HG02642 (cell line): Measurements from ENCODE around the gene CHST5.
A peak's percentile ranks its signal among the peaks of the same experiment; 100 is the strongest.
"Not testable (repeated sequence)": the region's sequence is repeated elsewhere in the genome, so short reads cannot be mapped to it uniquely, and the experiment has no call there.

ENCODE experiments used
- ATAC-seq: cut with Tn5 transposase; IDR thresholded peaks from one replicate; pipeline ENCODE4 v1.9.1; 2021; ENCODE audit warnings: mild to moderate bottlenecking; ENCODE audit not compliant: unreplicated experiment, poor library complexity

Gene CHST5

GRCh38 chr16:75555213-75555706 lies 19.4 kb upstream of the CHST5 start:
- ATAC-seq: peak; percentile 14

DNA sequence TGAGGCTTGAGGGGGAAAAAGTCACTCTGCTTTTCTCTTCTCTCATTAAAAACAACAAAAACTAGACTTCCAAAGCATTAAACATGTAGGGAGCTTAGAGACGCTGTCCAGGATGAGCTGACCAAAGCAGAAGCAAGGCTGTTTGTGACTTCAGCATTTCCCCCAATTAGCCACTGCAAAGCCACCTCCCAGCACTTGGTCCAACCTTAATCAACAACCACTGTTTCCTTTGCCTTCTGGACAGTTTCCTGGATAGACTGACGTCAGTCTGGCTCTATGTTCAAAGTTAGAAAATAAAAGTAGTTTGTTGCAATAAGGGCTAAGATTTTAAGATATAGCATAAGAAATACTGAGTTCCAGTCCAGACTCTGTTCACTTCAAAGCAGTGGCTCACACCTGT lies 17.0 kb upstream of the CHST5 start:
- no peak for ATAC-seq

DNA sequence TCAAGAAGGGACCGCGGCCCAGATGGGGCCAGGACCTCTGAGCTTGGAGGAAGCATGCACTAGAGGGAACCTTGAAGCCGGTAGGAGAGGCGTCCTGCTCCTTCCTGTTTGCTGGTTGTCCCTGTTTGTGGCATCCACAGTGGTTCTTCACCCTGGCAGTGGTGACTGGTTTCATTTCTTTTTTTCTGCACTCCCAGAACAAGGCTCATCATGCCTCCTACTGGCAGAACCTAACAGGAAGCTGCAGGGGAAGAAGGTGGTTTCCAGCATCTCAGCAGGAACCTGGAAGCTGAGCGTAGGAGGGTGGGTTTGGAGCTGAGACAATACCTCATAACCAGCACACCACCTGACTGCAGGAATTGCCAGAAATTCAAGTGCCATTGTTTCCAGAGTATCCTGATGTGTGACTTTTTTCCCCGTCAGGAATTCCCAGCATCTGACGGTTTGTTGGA lies 14.3 kb upstream of the CHST5 start:
- ATAC-seq: peak; percentile 75

GRCh38 chr16:75548456-75548855 lies 12.5 kb upstream of the CHST5 start:
- not testable (repeated sequence) for ATAC-seq

- ATAC-seq: no peak
Observed at GRCh38 chr16:75546293-75546692, 10.4 kb upstream of the CHST5 start.

DNA sequence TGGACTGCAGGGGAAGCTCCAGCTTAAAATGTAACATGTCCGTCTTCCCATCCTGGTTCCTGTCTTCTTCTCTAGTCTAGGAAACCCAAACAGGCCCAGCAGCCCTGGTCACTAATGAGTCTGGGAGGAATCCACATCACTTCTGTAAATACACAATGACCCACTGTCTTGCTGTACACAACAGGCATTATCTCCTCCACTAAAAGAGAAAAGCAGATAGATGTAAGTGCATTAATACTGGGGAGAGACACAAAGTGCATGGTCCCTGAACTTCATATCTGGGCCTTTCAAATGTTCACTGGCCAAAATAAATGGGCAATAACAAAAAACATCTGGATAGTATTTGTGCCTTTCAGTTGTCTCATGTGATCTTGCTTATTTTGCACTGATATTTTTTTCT lies 10.0 kb upstream of the CHST5 start:
- not testable (repeated sequence) for ATAC-seq

GRCh38 chr16:75542462-75542861 lies 6.6 kb upstream of the CHST5 start:
- not testable (repeated sequence) for ATAC-seq

DNA sequence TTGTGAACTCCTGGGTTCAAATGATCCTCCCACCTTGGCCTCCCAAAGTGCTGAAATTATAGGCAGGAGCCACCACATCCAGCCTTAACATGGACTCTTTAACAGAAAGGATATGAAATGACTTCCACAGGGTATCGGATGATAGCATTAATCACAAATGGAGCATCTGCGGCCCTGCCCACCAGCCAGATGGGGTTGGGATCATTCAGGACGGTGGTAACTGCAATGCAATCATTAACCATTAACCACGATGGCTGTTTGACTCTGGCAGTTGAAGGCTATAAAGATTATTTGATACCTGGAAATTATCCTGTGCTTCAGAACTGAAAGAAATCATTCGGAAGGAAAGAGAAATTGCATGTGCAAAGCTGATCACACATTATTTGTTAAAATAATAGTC lies 5.3 kb upstream of the CHST5 start:
- ATAC-seq: no peak

- ATAC-seq: not testable (repeated sequence)
Observed at GRCh38 chr16:75538882-75539565, 3.1 kb upstream of the CHST5 start.

DNA sequence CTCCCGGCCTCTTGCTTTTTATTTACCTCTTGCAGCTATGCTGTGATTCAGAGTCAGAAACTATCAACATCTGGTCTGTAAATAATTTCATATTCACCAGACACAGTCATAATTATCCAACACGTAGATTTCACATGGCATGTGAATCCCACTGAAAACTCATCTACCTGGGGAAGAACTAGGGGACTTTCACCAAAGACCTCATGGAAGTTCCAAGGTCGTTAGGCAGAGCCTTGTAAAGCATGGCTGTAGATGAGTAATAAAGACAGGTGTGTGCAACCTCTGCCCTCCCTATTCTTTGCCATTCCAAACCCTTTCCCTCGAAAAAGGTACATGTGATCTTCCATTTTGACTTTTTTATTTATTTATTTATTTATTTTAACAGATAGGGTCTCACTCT lies 1.9 kb upstream of the CHST5 start:
- ATAC-seq: no peak

DNA sequence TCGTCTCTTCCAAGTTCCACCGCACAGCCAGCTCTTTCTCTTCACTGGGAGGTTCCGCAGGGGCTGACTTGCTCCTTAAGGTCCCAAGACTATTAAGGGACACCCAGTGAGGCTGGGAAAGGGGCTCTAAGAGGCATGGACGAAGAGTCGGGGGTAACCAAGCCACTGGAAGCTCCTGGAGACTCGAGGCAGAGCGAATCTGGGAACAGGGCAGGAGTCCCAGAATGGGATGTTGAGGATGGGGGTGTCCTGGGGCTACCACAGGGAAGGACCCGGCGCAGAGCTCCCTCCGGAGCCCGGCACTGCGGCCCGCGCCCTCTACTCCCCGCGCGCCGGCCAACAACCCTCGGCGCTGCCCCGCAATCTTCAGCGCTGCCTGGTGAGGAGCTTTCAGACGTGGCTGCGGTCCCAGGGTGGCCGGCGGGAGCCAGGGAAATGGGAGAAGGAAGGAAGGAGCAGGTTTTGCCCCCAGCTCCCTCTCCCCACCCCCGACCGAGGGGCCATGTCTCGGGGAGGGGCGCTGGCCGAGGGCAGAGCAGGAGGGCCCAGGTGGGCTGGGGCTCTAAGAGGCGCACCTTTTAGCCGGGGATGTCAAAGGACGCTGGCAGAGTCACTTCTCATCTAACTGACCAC lies 581 bp downstream of the CHST5 start:
- ATAC-seq: no peak

DNA sequence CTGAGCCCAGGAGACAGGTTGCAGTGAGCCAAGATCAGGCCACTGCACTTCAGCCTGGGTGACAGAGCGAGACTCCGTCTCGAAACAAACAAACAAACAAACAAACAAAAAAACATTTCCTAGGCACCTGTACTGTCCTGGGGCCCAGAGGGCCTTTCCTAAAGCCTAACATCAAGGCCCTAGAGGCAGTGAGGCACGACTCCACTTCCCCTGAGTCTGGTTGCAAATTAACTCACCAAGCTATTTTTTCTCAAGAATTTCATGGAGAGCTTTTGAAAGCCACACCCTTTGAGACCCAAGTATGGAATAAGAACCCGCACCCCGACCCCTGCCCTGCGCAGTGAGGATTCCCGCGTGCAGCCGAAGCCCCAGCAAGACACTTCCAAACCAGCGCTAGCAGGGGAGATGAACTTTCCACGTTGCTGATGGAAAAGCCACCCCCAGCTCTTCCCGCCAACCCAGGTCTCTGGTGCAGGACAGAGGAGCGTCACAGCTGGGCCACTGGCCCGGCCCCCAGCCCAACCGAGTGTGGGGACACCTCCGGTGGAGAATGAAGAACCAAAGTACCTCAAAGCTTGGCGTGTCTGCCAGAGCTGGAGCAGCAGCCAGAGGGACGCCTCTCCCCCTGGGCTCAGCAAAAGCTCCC lies 1.2 kb downstream of the CHST5 start:
- ATAC-seq: no peak

- no peak for ATAC-seq
Observed at GRCh38 chr16:75532791-75533190, 3.1 kb downstream of the CHST5 start.

DNA sequence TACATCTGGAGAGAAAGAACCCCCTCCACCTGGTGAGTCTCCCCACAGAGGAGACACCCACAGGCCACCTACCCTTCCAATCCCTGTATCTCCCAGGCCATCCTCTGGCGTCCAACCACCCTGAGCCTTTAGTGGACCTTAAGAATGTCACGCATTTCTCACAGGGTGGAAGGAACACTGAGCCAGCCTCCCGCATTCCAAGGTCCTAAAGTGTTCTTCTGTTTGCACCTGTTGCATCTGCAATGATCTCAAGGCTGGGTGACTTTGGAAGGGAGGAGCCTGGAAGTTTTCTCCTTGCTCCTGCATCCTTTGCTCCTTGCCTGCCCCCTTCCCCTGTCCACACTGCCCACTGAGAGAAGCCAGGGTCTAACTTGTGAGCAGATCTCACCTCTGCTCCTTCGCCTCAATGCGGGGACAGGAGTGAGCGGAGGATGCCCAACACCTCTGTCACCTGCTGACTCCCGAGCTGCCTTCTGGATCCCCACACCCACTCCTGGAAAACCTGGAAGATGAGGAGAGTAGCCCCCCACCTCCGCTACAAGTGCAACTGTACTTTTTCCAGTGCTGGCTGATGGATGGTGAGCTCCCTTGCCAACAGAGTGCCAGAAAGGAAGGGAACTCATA lies 3.7 kb downstream of the CHST5 start:
- no peak for ATAC-seq

DNA sequence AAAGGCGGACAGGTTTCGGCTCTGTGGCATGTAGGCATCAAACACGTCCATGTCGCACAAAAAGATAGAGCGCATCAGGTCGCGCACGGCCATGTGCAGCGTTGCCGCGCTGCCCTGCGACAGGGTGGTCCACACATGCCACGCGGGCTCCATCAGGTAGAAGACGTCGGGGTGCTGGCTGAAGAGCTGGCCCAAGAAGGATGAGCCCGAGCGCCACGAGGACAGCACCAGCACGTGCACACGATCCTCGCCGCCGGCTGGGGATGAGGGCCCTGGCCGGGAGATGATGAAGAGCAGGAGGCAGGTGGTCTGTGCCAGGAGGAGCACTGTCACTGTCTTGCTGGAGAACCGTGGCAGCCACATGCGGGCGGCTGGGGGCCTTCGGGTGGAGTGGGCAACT lies 5.9 kb downstream of the CHST5 start:
- ATAC-seq: no peak

DNA sequence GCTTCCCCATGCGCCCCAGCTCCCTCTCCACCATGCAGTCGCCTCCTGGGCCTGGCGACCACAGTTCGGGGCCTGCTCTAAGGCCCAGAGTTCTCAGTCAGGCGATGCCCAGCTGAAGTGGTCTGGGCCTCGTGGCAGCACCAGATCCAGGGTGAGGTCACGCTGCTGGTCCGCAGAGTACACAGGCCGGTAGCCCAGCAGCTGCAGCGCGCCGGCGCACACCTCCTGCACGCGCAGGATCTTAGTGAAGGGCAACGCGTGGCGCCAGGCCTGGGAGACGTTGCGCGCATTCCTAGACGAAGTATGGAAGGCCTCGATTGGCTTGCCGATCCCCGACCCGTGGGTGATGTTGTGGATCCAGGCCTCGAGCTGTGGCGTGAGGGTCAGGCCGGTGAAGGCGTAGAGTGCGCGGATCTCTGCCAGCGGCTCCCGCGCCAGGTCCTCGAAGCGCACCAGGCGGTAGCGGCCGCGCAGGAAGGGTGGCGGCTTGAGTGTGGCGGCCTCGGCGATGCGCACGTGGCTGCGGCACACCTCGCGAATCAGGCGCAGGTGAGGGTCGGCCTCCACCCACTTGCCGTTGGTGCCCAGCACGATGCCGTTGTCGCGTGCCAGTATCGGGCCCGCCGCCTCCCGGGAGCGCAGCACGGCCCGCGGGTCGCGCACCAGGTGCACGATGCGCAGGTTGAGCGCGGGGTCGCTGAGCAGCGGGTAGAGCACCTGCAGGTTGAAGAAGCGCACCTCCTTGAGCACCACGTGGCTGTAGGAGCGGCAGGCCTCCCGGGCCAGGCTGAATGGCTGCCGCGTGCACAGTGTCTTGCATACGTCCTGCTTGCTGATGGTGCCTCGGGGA lies 6.6 kb downstream of the CHST5 start:
- no peak for ATAC-seq

DNA sequence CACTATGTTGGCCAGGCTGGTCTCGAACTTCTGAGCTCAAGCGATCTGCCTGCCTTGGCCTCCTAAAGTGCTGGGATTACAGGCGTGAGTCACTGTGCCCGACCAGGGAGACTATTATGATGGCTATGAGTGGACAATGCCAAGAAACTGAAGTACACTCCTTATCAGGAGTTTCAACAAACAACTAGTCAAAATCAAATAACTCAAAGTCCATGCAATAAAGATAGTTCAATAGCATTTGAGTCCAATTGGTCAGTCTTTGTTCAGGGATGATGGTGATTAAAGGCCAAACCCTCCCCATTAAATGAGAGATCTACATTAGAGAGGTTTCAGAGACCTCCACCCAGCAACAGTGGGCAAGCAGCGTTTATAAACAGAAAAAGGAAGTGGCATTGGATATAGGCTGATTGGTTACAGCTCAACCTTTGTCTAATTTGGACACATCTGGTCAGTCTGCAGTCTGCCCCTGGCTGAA lies 8.0 kb downstream of the CHST5 start:
- ATAC-seq: no peak

GRCh38 chr16:75526032-75526790 lies 9.7 kb downstream of the CHST5 start:
- ATAC-seq: no peak

DNA sequence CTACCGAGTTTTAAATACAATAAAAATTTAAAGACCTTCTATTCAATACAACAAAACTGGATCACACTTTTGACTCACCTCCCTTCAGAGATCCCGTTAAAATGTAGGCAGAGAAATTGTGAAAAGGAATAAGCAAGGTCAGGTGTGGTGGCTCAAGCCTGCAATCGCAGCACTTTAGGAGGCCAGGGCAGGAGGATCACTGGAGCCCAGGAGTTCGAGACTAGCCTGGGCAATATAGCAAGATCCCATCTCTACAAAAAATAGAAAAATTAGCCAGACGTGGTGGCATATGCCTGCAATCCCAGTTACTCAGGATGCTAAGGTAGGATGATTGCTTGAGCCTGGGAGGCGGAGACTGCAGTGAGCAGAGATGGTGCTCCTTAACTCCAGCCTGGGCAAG lies 16.7 kb downstream of the CHST5 start:
- no peak for ATAC-seq
